Activated CD8-positive, alpha-beta memory T cell treated with anti-CD3 and anti-CD28 coated beads for 4 hours (primary cell): ENCODE measurements around the gene RESF1.
"Not testable (repeated sequence)": the region's sequence is repeated elsewhere in the genome, so short reads cannot be mapped to it uniquely, and the experiment has no call there.

Experiments
- DNase-seq, 2 donors: peaks; one replicate each; pipeline ENCODE4 v3.0.0-alpha.2; 2020; ENCODE audit warnings: low read depth in 2 of 2

The RESF1 gene, protein sequence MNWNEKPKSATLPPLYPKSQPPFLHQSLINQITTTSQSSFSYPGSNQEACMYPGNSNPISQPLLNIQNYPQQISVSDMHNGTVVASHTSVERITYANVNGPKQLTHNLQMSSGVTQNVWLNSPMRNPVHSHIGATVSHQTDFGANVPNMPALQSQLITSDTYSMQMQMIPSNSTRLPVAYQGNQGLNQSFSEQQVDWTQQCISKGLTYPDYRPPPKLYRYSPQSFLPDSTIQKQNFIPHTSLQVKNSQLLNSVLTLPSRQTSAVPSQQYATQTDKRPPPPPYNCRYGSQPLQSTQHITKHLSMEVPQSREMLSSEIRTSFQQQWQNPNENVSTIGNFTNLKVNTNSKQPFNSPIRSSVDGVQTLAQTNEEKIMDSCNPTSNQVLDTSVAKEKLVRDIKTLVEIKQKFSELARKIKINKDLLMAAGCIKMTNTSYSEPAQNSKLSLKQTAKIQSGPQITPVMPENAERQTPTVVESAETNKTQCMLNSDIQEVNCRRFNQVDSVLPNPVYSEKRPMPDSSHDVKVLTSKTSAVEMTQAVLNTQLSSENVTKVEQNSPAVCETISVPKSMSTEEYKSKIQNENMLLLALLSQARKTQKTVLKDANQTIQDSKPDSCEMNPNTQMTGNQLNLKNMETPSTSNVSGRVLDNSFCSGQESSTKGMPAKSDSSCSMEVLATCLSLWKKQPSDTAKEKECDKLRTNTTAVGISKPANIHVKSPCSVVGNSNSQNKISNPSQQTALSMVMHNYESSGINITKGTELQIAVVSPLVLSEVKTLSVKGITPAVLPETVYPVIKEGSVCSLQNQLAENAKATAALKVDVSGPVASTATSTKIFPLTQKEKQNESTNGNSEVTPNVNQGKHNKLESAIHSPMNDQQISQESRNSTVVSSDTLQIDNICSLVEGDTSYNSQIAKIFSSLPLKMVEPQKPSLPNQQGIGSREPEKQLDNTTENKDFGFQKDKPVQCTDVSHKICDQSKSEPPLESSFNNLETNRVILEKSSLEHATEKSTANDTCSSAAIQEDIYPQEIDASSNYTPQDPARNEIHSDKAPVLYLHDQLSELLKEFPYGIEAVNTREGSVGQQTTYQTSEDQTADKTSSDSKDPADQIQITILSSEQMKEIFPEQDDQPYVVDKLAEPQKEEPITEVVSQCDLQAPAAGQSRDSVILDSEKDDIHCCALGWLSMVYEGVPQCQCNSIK (N-terminal part only)

DNA sequence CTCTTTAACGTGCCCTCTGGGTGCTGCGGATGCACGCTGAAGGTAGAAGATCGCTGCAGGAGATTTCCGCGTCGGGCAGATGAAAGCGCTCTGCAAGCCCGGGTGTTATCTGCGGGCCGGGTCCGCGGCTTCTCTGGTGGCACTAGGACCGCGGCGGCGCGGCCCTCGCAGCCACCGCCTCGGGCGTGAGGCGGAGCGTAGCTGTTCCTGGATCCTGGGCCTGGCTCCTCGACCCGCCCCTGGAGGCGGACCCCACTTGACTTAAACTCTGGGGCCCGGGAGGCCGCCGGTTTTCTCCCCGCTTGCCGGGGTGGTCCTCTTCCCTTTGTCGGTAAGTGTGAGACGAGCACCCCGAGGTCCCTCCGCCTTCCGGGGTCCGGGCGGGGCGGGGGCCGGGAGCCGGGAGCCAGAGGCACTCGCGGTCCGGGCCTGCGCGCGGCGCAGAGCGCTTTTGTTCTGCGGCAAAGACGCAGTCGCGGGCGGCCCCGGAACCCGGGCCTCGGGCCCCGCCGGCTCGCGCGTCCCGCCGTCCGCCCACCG, at the start of gene RESF1:
RESF1 (plus strand) TSS at position 255 of the 540 bp plus-strand sequence. CDS start 21,541 bp downstream, outside the sequence.
- DNase-seq, result peak; percentile 69 to 70

DNA sequence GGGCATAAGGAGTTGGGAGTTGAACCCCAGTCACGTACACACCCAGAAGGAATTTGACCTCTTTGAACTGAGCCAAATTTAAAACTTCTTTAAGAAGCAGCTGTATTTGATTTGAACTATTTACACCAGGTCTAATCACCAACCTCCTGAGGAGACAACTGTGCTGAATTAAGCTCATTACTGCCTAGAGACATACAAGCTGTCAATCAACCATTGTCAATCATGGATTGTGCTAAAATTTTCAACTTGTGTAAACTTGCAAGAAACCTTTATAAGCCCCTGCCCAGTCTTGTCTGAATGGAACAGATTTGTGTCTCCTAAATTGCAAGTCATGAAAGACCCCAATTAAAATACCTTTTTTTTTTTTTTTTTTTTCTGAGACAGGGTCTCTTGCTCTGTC, 44.3 kb upstream of the RESF1 start:
- DNase-seq, result no peak

DNA sequence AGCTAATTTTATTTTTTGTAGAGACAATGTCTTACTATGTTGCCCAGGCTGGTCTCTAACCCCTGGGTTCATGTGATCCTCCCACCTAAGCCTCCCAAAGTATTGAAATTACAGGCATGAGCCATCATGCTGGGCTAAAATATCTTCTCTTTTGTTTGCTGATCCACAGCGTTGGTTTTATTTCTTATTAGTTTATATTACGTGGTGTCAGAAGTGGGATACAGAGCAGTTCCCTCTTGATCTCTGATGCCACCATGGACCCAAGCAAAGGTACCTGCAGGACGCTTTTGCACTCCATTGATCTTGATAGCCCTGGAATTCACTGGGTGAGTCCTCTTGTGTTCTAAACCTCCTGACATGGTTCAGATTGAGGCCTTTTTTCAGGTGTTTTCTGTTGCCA, 43.8 kb upstream of the RESF1 start:
- no peak for DNase-seq

DNA sequence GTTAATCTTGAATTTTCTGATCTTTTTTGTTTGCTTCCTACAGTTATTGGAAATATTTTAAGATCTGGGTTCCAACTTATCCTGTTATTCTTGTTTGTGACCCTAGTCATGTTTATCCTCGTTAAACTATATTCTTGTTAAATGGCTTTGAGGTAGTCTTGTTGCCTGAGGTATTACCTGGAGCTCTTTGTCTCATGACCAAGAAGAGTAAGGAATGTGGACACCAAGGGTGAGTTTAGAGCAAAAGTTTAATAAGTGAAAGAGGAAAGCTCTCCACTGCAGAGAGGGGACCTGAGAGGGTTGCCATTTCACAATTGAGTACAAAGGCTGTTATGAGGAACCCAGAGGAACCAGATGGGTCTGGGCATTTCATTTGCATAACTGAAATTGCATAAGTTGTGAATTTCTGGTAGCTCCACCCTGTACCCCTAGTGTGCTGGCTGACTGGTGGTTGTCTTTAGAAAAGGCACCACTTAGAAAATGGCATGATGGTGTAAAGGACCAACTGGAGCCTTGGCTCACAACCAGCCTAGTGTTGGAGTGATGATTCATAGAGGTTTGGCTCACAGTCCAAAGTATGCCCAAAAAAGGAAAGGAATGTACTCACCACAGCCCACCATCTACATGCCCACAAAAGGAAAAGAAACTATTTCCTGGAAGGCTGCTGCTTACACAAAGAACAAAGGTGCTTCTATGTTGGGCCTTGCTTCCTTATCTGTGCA, 36.7 kb upstream of the RESF1 start:
- DNase-seq, result no peak

DNA sequence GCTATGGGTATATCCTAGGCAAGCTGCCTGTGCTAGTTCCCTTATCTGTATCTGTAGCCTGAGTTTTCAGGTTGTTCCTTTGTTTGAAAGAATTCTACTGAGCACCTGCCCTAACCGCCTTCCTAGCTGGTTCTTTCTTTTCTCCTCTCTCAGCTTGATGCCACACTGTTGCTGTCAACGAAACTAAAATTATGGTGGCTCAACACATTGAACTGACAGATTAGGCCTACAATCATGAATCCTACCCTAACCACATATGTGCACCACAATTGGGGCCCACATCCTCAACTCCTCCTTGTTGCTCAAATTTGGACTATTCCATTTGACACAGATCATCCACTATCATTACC, 36.2 kb upstream of the RESF1 start:
- no peak for DNase-seq

DNA sequence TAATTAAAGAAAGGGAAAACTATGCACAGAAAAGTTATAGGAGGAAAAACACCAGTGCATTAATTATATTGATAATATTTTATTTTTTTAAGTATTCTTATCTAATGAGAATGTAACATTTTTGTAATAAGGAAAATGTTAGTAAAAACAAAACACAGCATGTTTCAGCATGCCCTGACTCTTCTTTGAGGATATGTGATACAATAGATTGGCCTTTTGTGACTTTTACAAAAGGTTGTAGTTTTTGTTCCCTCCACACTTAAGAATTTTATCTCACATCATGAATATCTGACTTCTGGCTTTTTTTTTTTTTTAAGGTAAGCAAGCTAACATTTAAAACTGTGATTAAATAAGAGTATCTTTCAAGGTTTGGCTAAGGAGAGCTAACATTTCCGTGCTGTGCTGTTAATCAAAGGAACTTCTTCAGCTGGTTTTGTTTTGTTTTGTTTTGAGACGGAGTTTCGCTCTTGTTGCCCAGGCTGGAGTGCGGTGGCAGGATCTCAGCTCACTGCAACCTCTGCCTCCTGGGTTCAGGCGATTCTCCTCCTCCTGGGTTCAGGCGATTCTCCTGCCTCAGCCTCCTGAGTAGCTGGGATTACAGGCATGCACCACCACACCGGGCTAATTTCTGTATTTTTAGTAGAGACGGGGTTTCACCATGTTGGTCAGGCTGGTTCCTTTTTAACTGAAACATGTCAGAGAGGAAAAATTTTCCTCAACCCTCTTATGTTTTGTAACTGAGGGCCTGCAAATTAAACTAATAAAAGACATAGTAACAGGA, 30.8 kb upstream of the RESF1 start:
- no peak for DNase-seq

DNA sequence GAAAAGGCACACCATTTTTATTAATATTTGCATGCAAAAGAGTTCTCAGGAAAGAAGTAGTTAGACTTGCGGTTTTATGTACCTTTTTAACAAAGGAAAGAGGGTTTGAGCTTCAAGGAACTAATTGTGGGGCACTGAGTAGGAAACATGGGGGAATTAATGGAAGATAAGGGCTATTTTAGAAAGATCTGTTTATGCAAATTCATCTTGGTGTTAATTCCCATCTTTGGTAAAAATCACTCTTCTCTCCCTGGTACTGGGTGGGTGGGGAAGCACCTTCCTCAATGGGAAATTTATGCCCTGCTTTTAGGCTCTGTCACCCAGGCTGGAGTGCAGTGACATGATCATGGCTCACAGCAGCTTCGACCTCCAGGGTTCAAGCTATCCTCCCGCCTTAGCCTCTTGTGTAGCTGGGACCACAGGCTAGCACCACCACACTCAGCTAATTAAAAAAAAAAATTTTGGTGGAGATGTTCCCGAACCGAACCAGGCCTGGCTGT, 30.1 kb upstream of the RESF1 start:
- DNase-seq, result peak in 1 of 2 donors; percentile 13

DNA sequence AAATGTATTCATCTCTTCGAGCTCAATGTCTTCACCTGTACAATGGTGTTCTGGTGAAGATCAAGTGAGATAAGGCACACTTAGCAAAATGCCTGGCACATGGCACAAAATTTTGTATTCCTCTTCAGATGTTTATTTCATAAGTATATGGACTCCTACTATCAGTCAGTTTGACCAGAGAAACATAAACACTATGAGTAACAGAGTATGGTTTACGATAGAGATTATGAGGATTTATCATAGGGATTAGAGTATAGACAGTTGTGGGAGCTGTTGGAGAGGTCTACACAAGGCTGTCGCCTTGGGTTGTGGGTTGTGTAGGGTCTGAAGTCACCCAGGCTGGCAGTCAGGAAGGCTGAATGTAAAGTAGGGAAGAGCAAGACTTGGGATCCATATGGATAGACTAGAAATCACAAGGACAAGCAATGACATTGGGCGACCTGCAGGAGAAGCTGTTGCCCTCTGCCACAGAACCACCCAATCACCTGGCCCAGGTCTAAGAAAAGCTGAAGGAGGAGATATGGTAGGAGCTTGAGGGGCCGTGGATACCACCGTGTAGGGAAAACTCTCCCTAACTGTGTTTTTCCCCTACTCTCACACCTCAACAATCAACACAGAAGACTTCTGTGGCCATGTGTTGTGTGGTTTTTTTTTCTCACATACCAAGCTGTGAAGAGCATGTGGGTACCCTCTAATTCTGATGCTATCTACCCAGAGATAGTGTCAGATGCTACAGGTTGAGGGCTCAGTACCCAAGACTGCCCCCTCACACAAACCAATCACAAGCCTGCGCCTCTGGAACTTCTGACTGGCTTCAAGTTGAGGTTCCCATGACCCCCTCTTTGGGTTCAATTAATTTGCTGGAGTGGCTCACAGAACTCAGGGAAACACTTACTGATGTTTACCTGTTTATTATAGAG, 27.2 kb upstream of the RESF1 start:
- DNase-seq, result peak in 1 of 2 donors; percentile 33

DNA sequence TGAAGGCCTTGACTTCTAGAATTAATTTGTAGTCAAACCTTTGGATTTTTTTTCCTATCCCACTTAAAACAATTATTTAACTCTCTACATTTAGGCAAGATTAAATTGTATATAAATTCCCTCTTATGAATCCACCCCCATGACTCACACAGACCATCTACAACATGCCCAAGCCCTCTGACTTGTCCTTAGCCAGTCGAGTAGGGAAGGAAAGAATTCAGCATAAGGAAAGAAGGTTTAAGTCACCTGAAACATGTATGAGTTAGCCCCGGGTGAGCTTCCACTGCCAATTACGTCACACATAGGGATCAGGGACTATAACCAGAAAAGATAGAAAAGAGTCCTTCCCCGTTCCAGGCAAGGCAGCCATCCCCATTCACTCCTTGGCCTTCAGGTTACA, 14.9 kb upstream of the RESF1 start:
- no peak for DNase-seq

DNA sequence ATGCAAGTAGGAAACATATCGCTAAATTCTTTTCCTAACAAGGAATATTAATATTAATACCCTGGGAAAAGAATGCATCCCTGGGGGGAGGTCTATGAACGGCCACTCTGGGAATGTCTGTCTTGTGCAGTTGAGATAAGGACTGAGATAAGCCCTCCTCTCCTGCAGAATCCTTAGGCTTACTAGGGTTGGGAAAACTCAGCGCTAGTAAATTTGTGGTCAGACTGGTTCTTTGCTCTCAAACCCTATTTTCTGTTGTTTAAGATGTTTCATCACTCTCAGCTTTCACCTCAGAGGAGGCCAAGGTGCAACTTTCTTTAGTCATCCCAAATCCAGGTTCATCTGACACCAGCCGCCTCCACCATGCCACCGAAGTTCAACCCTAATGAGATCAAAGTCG, 11.2 kb upstream of the RESF1 start:
- DNase-seq, result no peak

DNA sequence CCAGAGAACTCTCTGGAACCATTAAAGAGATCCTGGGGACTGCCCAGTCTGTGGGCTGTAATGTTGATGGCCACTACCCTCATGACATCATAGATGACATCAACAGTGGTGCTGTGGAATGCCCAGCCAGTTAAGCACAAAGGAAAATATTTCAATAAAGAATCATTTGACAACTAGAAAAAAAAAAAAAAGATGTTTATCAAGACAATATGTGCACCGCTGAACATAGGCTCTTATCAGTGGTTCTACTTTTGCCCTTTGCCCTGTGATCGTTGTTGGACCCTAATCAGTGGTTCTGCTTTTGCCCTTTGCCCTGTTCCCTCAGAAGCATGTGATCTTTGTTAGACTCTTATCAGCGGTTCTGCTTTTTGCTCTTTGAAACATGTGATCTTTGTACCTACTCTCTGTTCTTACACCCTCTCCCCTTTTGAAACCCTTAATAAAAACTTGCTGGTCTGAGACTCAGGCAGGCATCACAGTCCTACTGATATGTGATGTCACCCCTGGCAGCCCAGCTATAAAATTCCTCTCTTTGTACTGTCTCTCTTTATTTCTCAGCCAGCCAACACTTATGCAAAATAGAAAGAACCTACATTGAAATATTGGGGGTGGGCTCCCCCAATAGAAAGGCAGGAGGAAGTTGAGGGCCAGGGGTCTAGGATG, 10.4 kb upstream of the RESF1 start:
- not testable (repeated sequence) for DNase-seq

DNA sequence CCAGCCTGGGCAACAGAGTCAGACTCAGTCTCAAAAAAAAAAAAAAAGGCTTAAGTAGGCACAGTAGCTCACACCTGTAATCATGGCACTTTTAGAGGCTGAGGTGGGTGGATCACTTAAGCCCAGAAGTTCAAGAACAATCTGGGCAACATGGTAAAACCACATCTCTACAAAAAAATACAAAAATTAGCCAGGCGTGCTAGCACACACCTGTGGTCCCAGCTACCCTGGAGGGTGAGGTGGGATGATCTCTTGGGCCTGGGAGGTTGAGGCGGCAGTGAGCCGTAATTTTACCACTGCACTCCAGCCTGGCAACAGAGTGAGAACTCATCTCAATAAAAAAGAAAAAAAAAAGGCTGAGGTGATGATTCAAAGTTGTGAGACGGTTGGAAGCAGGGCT, 9.1 kb upstream of the RESF1 start:
- DNase-seq, result no peak

DNA sequence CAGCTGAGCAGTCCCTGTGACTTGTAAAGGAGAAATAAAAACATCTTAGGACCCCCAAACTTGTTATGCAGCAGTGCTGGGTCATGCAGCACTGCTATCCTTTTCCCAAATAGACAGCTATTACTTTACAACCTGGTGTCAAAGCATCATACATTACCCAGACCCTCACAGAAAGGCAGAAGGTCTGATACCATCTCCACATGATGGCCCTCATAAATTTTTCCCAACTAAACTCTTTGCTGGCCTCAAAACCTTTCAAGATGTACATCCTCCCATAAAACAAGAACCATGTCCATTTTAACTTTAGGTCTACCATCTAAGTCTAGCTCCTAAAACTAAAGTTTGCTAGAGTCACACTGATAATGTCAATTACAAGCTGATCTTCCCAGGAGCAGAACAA, 8.7 kb upstream of the RESF1 start:
- no peak for DNase-seq

DNA sequence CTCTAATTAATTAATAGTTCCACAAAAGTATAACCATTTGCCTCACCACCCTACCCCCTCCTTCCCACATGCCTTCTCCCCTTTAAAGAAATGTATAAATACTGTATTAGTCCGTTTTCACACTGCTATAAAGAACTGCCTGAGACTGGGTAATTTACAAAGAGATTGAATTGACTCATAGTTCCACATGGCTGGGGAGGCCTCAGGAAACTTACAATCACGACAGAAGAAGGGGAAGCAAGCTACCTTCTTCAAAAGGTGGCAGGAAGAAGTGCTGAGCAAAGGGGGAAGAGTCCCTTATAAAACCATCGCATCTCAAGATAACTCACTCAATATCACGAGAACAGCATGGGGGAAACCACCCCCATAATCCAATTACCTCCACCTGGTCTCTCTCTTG, 8.2 kb upstream of the RESF1 start:
- no peak for DNase-seq

DNA sequence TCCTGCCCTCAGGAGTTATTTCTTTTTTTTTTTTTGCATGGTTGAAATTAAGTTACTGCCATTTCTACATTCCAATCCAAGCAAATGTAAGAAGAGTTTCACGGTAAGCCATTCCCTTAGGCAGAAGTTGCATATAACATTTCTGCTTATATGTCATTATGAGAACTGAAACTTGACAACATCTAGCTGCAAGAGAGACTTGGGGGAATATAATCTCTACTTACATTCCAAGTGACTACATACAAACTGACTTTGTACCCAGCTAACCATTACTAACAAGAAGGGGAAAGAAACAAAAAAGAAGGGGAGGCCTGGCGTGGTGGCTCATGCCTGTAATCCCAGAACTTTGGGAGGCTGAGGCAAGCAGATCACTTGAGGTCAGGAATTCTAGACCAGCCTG, 7.3 kb upstream of the RESF1 start:
- DNase-seq, result no peak

DNA sequence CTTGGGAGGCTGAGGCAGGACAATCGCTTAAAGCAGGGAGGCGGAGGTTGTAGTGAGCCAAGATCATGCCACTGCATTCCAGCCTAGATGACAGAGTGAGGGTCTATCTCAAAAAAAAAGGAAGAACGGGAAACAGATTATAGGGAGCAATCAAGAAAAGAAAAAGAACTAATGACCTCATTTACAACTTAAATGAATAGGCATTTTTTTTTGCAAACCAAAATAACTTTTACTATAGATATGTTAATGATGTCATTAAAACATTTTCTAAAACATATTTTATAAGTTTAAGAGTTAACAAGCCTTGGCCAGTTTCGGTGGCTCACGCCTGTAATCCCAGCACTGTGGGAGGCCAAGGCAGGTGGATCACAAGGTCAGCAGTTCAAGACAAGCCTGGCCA, 6.8 kb upstream of the RESF1 start:
- DNase-seq, result no peak

DNA sequence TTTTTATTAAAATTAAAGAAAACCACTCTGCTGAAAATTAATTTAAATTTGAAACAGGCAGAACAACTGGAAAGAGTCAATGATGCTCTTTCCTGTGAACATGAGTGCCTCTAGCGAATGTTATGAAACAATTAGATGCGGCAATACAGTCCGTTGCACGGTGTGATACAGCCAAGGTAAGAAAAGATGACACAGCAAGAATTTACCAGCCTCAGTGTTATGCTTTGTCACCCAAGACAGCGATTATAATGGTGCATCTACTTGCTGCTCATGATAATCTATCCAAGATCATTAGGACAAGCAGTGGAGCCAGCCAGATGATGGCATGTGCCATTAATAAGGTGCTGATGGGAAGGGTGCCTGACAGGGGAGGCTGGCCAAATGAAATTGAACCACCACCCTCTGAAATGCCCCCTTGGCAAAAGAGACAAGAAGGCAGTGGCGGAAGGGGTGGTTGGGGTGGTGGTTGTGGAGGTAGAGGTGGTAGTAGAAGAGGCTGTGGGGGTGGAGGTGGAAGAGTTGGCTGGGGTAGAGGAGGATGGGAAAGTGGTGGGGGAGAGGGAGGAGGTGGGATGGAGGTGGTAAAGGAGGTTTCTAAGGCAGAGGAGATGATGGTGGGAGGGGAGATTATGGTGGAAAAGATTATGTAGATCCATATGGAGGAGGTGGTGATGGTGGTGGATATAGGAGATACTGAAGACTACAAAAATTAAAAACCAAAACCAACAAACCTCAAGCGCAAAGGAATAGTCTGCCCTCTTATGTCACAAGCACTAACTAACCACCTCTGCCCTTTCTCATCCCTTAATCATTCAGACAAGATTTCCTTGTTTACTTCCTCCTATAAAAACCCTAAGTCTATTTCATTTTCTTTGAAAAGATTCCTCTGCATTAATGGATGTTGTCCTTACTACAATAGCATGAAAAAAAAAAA, 4.0 kb upstream of the RESF1 start:
- DNase-seq, result no peak
